ENCODE results near the gene SERINC4.
"Not testable (repeated sequence)": the region's sequence is repeated elsewhere in the genome, so short reads cannot be mapped to it uniquely, and the experiment has no call there.

SERINC4 gene

GRCh38 chr15:43828061-43828657, 28.1 kb upstream of the SERINC4 start:
- H3K4me1 ChIP-seq (ENCODE audit: low read depth, poor library complexity, severe bottlenecking) = peaks cover 53% of the 10 kb centered on the region

GRCh38 chr15:43826508-43827341, 26.7 kb upstream of the SERINC4 start, which contains the start of gene WDR76:
Gene WDR76, plus strand, starts transcription at chr15:43827002. Its CDS starts 31 bp downstream, at chr15:43827033.
- Histone ChIP-seq H3K27ac (peak within 1 kb of the TSS; percentile 74), H3K9ac (peak within 1 kb of the TSS; percentile 89), H2AFZ (ENCODE audit: low read depth) (peak within 1 kb of the TSS; percentile 77), H3K36me3 (ENCODE audit: insufficient read depth) (no peaks in the 10 kb centered on the region; the same call in 1 of the 2 replicates), H4K20me1 (ENCODE audit: insufficient read depth) (no peaks in the 10 kb centered on the region), H3K4me1 (ENCODE audit: low read depth, poor library complexity, severe bottlenecking) (peaks cover 50% of the 10 kb centered on the region), H3K79me2 (ENCODE audit: insufficient read depth, low read depth) (peaks cover 92% of the 10 kb centered on the region), H3K4me2 (peak within 1 kb of the TSS; percentile 88), H3K27me3 (ENCODE audit: insufficient read depth, low read depth) (no peaks in the 10 kb centered on the region), H3K4me3 (IDR thresholded peaks at IDR 0.05; ENCODE audit: insufficient read depth, low read depth, low read length) (no peak within 1 kb of the TSS)
- TF ChIP-seq CTCF (conservative IDR thresholded peaks at IDR 0.05; ENCODE audit: low read depth, low read length) = no peak

More at GRCh38 chr15:43828061-43828657, 28.1 kb upstream of the SERINC4 start:
- Histone ChIP-seq H3K4me2 (peak overlapping the region; percentile 88), H4K20me1 (ENCODE audit: insufficient read depth) (no peaks in the 10 kb centered on the region), H3K4me3 (IDR thresholded peaks at IDR 0.05; ENCODE audit: insufficient read depth, low read depth, low read length) (no peak overlapping the region), H3K79me2 (ENCODE audit: insufficient read depth, low read depth) (peaks cover 90% of the 10 kb centered on the region), H3K27me3 (ENCODE audit: insufficient read depth, low read depth) (no peaks in the 10 kb centered on the region), H3K27ac (peak overlapping the region; percentile 74), H3K9ac (peak overlapping the region; percentile 89; the same call in 1 of the 2 replicates), H3K36me3 (ENCODE audit: insufficient read depth) (no peaks in the 10 kb centered on the region; the same call in 1 of the 2 replicates), H2AFZ (ENCODE audit: low read depth) (no peak overlapping the region; the same call in 1 of the 2 replicates)
- TF ChIP-seq CTCF (conservative IDR thresholded peaks at IDR 0.05; ENCODE audit: low read depth, low read length) = no peak

- Histone ChIP-seq H3K79me2 (ENCODE audit: insufficient read depth, low read depth) (peaks cover 92% of the 10 kb centered on the region), H3K27me3 (ENCODE audit: insufficient read depth, low read depth) (no peaks in the 10 kb centered on the region), H3K27ac (peak overlapping the region; percentile 74; the same call in 1 of the 2 replicates), H3K9ac (peak overlapping the region; percentile 89; the same call in 1 of the 2 replicates), H3K4me3 (IDR thresholded peaks at IDR 0.05; ENCODE audit: insufficient read depth, low read depth, low read length) (no peak overlapping the region), H3K36me3 (ENCODE audit: insufficient read depth) (no peaks in the 10 kb centered on the region; the same call in 1 of the 2 replicates), H2AFZ (ENCODE audit: low read depth) (peak overlapping the region; percentile 77), H4K20me1 (ENCODE audit: insufficient read depth) (no peaks in the 10 kb centered on the region), H3K4me2 (peak overlapping the region; percentile 88), H3K4me1 (ENCODE audit: low read depth, poor library complexity, severe bottlenecking) (peaks cover 47% of the 10 kb centered on the region)
- TF ChIP-seq CTCF (conservative IDR thresholded peaks at IDR 0.05; ENCODE audit: low read depth, low read length) = no peak
Observed at GRCh38 chr15:43826029-43826507, 26.0 kb upstream of the SERINC4 start.

- Histone ChIP-seq H2AFZ (ENCODE audit: low read depth) (peak overlapping the region; percentile 77; the same call in 1 of the 2 replicates), H3K79me2 (ENCODE audit: insufficient read depth, low read depth) (peaks cover 91% of the 10 kb centered on the region), H3K27ac (peak overlapping the region; percentile 66; the same call in 1 of the 2 replicates), H3K4me1 (ENCODE audit: low read depth, poor library complexity, severe bottlenecking) (peaks cover 47% of the 10 kb centered on the region)
- not testable (repeated sequence) for H3K9ac ChIP-seq; H3K4me2 ChIP-seq; H3K4me3 ChIP-seq (IDR thresholded peaks at IDR 0.05; ENCODE audit: insufficient read depth, low read depth, low read length); H4K20me1 ChIP-seq (ENCODE audit: insufficient read depth); H3K36me3 ChIP-seq (ENCODE audit: insufficient read depth); H3K27me3 ChIP-seq (ENCODE audit: insufficient read depth, low read depth)
Observed at GRCh38 chr15:43825305-43825704, 25.3 kb upstream of the SERINC4 start.
